HG03139 (cell line): ENCODE measurements around the gene IRGQ.
"Not testable (repeated sequence)": the region's sequence is repeated elsewhere in the genome, so short reads cannot be mapped to it uniquely, and the experiment has no call there.

Source experiments
- ATAC-seq: cut with Tn5 transposase; IDR thresholded peaks from one replicate; pipeline ENCODE4 v1.9.1; 2021; ENCODE audit not compliant: unreplicated experiment

The IRGQ gene

GRCh38 chr19:43595999-43596841 is at the start of gene IRGQ, which contains the start of gene ZNF576:
Gene IRGQ, minus strand, starts transcription at chr19:43596134. Its CDS starts 796 bp downstream, at chr19:43595338.
Gene ZNF576, plus strand, starts transcription at chr19:43596595. Its CDS starts 514 bp downstream, at chr19:43597109.
- ATAC-seq, result peak; percentile 78

GRCh38 chr19:43644181-43644580 is 48.2 kb upstream of the IRGQ start:
- no peak for ATAC-seq

GRCh38 chr19:43643326-43643725 is 47.4 kb upstream of the IRGQ start:
- no peak for ATAC-seq

GRCh38 chr19:43642531-43642930 is 46.6 kb upstream of the IRGQ start:
- no peak for ATAC-seq

GRCh38 chr19:43641333-43641732 is 45.4 kb upstream of the IRGQ start:
- ATAC-seq, result no peak

GRCh38 chr19:43640424-43640757 is 44.5 kb upstream of the IRGQ start:
- no peak for ATAC-seq

GRCh38 chr19:43639519-43640423 is 43.8 kb upstream of the IRGQ start, which contains the start of gene CADM4:
Gene CADM4, minus strand, starts transcription at chr19:43639850. Its CDS starts 60 bp downstream, at chr19:43639790.
- no peak for ATAC-seq

- ATAC-seq, result no peak
Observed at GRCh38 chr19:43638995-43639518, 43.1 kb upstream of the IRGQ start.

GRCh38 chr19:43638214-43638994 is 42.5 kb upstream of the IRGQ start:
- ATAC-seq, result no peak

- ATAC-seq, result no peak
Observed at GRCh38 chr19:43636121-43636683, 40.3 kb upstream of the IRGQ start.

GRCh38 chr19:43635561-43635940 is 39.6 kb upstream of the IRGQ start:
- not testable (repeated sequence) for ATAC-seq

GRCh38 chr19:43634872-43635560 is 39.1 kb upstream of the IRGQ start:
- no peak for ATAC-seq

GRCh38 chr19:43634506-43634871 is 38.6 kb upstream of the IRGQ start:
- ATAC-seq, result no peak

GRCh38 chr19:43634068-43634467 is 38.1 kb upstream of the IRGQ start:
- ATAC-seq, result no peak

GRCh38 chr19:43633520-43633919 is 37.6 kb upstream of the IRGQ start:
- no peak for ATAC-seq

- ATAC-seq, result no peak
Observed at GRCh38 chr19:43631491-43631890, 35.6 kb upstream of the IRGQ start.

GRCh38 chr19:43628646-43629326 is 32.9 kb upstream of the IRGQ start:
- no peak for ATAC-seq

- no peak for ATAC-seq
Observed at GRCh38 chr19:43626838-43627237, 30.9 kb upstream of the IRGQ start.

GRCh38 chr19:43625918-43626579 is 30.1 kb upstream of the IRGQ start:
- no peak for ATAC-seq
